HuH-7.5 (cell line): ENCODE results near the gene GOLGA6A.

Experiments
- DNase-seq: peaks from one replicate; pipeline ENCODE4 v3.0.0; 2011; ENCODE audit warnings: low spot score

Gene GOLGA6A

DNA sequence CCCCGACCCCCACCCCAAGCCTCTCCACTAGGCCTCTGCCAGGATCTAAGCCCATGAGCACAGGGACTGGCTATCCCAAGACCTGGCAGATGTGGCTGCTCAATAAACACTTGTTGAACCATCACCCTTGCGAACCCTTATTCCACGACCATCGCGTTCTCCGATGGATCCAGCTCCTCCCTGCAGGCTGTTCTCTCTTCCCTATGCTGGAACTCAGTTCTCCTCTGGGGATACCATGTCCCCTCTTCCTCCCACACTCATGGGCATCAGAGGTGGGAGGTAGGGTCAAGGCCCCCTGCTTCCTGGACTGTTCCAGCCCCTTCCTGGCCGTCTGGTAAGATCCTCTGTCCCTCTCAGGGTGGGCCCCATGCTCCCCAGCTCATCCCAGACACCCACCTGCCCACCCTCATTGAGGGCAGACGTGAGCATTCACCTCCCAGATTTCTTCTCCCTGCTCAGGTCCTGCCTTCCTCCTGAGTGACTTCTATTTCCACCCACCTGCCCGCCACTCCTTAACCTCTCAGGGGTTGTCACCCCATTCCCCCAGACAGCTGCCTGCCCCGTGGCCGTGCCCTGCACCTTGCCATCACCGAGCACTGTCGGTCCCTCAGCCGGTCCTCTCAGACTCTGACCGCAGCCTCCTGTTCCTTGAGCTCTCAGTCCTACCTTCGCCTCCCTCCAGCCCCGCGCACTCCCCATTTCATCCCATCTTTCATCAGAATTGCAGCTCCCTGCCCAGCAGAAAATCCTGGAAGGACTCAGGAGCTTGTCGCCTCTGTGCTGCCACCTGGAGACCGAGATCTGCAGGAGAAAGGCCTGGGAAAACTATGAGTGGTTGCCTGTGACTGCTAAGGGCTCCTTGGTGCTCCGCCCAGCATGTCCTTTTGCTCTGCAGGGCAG, 45.8 kb downstream of the GOLGA6A start:
- peak; percentile 91 for DNase-seq

DNA sequence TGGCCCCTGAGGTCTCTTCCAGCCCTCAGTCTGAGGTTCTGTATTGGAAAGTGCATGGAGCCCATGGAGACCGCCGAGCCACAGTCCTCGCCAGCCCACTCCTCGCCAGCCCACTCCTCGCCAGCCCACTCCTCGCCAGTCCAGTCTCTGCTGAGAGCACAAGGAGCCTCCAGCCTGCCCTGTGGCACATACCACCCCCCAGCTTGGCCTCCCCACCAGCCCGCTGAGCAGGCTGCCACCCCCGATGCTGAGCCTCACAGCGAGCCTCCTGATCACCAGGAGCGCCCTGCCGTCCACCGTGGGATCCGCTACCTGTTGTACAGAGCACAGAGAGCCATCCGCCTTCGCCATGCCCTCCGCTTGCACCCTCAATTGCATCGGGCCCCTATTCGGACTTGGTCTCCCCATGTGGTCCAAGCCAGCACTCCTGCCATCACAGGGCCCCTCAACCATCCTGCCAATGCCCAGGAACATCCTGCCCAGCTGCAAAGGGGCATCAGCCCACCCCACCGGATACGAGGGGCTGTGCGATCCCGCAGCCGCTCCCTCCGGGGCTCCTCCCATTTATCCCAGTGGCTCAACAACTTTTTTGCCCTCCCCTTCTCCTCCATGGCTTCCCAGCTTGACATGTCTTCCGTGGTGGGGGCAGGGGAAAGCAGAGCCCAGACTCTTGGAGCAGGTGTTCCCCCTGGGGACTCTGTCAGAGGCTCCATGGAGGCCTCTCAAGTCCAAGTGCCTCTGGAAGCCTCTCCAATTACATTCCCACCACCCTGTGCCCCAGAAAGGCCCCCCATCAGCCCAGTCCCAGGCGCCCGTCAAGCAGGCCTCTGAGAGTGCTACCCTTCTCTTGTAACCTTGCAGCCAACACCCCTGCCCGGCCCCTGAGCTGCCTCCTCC, 47.0 kb downstream of the GOLGA6A start:
- no peak for DNase-seq

DNA sequence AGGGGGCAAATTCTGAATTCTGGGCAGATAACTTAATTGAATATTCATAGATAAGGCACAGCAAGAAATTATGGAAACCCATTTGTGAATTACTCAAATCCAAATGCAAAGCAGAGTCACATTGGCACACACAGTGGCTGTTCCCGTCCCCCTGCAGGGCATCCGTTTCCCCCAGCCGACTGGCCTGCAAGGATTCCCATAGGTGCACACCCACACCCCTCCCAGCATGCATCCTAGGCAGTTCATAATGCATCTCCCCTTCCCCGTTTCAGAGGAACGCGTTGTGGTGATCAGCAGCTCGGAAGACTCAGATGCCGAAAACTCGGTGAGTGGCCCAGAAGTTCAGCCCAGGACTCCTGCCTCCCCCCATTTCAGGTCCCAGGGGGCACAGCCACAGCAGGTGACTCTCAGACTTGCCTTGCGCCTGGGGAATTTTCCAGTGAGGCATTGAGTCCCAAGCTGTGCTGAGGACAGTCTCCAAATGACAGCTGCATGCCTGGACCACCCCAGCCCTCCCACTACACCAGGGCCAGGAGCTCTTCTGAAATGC, 48.1 kb downstream of the GOLGA6A start:
- DNase-seq = no peak

DNA sequence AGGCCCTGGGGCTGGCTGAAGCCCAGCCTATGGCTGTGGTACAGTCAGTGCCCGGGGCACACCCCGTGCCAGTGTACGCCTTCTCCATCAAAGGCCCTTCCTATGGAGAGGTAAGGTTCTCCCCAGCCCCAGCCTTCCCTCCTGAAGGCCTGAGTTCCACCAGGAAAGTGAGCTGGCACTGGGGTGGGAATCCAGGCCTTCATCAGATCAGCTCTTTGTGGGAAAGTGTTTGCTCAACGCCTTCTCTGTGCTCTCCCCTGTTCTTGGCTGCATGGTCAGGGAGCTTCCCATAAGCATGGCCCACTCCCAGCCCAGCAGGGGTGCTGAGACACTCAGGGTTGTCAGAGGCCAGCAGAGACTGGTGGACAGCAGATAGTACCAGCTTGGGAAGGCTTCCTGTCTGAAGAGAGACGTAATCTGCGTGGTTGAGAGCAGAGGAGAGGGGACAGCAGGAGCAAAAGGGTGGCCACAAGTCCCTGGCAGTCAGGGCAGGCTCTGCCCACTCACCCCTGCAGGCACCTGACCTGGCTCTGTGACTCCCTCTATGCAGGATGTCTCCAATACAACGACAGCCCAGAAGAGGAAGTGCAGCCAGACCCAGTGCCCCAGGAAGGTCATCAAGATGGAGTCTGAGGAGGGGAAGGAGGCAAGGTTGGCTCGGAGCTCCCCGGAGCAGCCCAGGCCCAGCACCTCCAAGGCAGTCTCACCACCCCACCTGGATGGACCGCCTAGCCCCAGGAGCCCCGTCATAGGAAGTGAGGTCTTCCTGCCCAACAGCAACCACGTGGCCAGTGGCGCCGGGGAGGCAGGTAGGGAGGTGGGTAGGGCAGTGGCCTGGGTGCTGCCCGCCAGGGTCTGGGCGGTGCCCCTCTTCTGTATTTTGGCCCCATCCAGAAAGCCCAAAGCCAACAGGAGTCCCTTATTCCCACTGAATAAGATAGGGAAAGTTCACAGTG, 49.5 kb downstream of the GOLGA6A start:
- no peak for DNase-seq

DNA sequence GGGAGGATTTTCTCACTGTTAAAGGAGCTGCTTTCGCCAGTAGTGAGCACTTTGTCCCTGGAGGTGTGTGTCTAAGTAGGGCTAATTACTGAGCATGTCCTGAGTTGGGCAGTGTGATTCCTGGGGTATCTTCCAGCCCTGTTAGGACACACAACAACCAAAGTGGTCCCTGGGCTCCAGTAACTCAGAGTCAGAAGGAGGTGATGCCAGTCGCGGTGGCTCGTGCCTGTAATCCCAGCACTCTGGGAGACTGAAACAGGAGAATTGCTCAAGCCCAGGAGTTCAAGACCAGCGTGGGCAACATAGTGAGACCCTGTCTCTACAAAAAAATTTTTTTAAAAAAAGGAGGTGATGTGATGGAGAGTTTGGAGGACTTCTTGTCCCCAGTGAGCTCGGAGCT, 50.3 kb downstream of the GOLGA6A start:
- DNase-seq = no peak

DNA sequence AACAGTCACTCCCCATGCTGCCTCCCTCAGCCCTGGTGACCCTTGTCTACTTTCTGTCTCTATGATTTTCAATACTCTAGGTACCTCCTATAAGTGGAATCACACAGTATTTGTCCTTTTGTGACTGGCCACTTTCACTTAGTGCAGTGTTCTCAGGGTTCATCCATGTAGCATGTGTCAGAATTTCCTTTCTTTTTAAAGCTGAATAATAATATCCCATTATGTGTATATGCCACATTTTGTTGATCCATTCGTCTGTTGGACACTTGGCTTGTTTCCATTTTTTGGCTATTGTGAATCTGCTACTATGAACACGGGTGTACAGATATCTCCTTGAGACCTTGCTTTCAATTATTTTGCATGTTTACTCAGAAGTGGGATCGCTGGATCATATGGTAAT, 53.7 kb downstream of the GOLGA6A start:
- DNase-seq = no peak

DNA sequence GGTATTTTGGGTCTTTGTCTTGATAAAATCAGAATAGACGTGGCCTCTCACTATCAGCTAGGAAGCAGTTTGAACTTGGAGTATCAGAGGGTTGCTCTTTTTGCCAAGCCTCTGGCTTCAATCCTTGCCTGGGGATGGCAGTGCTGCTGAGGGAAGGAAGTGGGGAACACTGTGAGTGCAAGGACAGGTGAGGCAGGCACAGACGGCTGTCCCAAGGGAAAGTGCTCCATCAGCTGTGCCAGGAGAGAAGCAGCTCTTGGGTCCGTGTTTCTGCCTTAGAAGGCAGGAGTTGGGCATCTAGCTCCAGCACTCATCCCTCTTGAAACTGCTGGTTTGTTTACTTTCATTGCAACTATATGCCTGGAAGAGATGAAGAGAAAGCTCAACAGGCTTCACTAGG, 54.7 kb downstream of the GOLGA6A start:
- DNase-seq = no peak

DNA sequence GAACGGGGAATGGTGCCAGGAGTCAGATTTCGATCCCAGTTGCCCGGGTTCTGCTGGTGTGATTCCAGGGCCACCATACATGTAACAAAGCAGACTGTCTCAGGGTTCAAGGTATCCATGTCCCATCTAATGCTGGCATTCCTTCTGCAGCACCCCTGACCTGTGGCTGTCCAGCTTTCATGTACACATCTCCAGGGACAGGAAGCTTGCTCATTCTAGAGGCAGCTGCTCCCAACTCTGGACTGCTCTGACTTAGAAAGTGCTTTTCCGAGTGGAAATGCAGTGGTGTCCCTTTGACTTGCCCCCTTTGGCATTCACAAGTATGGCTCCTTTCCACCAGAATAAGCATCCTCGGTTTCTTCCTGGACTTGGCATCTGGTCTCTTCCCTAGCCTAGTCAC, 56.9 kb downstream of the GOLGA6A start:
- no peak for DNase-seq

DNA sequence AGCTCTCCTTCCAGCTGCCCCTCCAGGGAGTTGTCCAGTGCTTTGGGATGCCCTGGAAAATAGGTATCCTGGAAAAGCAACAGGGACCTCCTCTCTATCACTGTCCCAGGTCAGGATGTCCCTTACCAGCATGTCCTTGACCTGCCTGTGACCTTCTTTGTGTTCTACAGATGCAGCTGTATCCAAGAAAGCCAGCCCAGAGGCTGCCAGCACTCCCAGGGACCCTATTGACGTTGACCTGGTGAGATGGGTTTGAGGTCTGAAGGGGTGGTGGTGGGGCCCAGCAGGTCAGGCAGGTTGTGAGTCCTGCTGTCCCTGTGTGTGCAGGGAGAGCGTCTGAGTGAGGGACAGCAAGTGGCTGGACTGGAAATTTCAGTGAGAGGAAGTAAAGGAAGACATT, 57.7 kb downstream of the GOLGA6A start:
- no peak for DNase-seq

- no peak for DNase-seq
Observed at GRCh38 chr15:74022706-74023470, 59.5 kb downstream of the GOLGA6A start.
